Erythroblast (primary cell): ENCODE measurements around the gene METTL1.
A peak's percentile ranks its signal among the peaks of the same experiment; 100 is the strongest.

Source experiments
- DNase-seq, 2 experiments: peaks; one replicate each; lab custom pipeline; 2025; lab: John Stamatoyannopoulos, UW
- GATA1 ChIP-seq: IDR thresholded peaks from 2 replicates; pipeline ENCODE4 v1.6.1; 2011; ENCODE audit warnings: low read depth, mild to moderate bottlenecking, control low read depth, low read length, moderate library complexity
- POLR2A ChIP-seq: IDR thresholded peaks from 2 replicates; pipeline ENCODE4 v1.6.1; 2011; ENCODE audit warnings: mild to moderate bottlenecking, low read length

Gene METTL1

GRCh38 chr12:57719777-57720605 lies 51.9 kb downstream of the METTL1 start:
- TF ChIP-seq POLR2A = peak; percentile 4
- TF ChIP-seq GATA1 = no peak
- no peak for DNase-seq

- DNase-seq = no peak
- TF ChIP-seq POLR2A = no peak
- no peak for TF ChIP-seq GATA1
Measured at GRCh38 chr12:57718641-57719528, 53.0 kb downstream of the METTL1 start.
